Activated gamma-delta T cell treated with anti-CD3 and anti-CD28 coated beads, Interleukin-2, amount 50 U/mL, for 16 hours (primary cell): Measurements from ENCODE around the gene ZNF135.

ENCODE experiments used
- DNase-seq: peaks from one replicate; pipeline ENCODE4 v3.0.0-alpha.2; 2020; ENCODE audit warnings: low read depth

Gene ZNF135

GRCh38 chr19:58047672-58048071 lies 11.4 kb upstream of the ZNF135 start:
- DNase-seq: no peak

GRCh38 chr19:58052256-58052655 lies 6.8 kb upstream of the ZNF135 start:
- no peak for DNase-seq

GRCh38 chr19:58053480-58054156 lies 5.5 kb upstream of the ZNF135 start:
- DNase-seq: no peak

- no peak for DNase-seq
Observed at GRCh38 chr19:58054901-58055874, 3.9 kb upstream of the ZNF135 start.

- DNase-seq: no peak
Observed at GRCh38 chr19:58056261-58056660, 2.8 kb upstream of the ZNF135 start.

- no peak for DNase-seq
Observed at GRCh38 chr19:58056861-58057260, 2.2 kb upstream of the ZNF135 start.

- no peak for DNase-seq
Observed at GRCh38 chr19:58058467-58058866, 615 bp upstream of the ZNF135 start.

GRCh38 chr19:58059671-58060078 lies 593 bp downstream of the ZNF135 start:
- no peak for DNase-seq

- no peak for DNase-seq
Observed at GRCh38 chr19:58060231-58060630, 1.1 kb downstream of the ZNF135 start.

GRCh38 chr19:58063712-58064111 lies 4.6 kb downstream of the ZNF135 start:
- DNase-seq: no peak

- DNase-seq: no peak
Observed at GRCh38 chr19:58067240-58067912, 8.3 kb downstream of the ZNF135 start.

GRCh38 chr19:58079792-58080191 lies 20.7 kb downstream of the ZNF135 start:
- DNase-seq: no peak

GRCh38 chr19:58083021-58083420 lies 23.9 kb downstream of the ZNF135 start:
- no peak for DNase-seq

- no peak for DNase-seq
Observed at GRCh38 chr19:58084596-58085347, 25.7 kb downstream of the ZNF135 start.

GRCh38 chr19:58085348-58085875 lies 26.3 kb downstream of the ZNF135 start:
- DNase-seq: no peak

GRCh38 chr19:58086825-58087710 lies 28.0 kb downstream of the ZNF135 start:
- no peak for DNase-seq

- DNase-seq: no peak
Observed at GRCh38 chr19:58088521-58089052, 29.5 kb downstream of the ZNF135 start.

- DNase-seq: no peak
Observed at GRCh38 chr19:58089846-58090245, 30.8 kb downstream of the ZNF135 start.

- DNase-seq: no peak
Observed at GRCh38 chr19:58091251-58091995, 32.3 kb downstream of the ZNF135 start.

- no peak for DNase-seq
Observed at GRCh38 chr19:58093071-58093470, 34.0 kb downstream of the ZNF135 start.
